ENCODE results near the gene SPOCD1. TPM values are rescaled to one million over a fixed set of nuclear protein-coding genes. Genes with fewer than 3 reads are reported as not detected.

The SPOCD1 gene
- total RNA-seq, 1 donor from 2014 or later = 28.0 TPM

DNA sequence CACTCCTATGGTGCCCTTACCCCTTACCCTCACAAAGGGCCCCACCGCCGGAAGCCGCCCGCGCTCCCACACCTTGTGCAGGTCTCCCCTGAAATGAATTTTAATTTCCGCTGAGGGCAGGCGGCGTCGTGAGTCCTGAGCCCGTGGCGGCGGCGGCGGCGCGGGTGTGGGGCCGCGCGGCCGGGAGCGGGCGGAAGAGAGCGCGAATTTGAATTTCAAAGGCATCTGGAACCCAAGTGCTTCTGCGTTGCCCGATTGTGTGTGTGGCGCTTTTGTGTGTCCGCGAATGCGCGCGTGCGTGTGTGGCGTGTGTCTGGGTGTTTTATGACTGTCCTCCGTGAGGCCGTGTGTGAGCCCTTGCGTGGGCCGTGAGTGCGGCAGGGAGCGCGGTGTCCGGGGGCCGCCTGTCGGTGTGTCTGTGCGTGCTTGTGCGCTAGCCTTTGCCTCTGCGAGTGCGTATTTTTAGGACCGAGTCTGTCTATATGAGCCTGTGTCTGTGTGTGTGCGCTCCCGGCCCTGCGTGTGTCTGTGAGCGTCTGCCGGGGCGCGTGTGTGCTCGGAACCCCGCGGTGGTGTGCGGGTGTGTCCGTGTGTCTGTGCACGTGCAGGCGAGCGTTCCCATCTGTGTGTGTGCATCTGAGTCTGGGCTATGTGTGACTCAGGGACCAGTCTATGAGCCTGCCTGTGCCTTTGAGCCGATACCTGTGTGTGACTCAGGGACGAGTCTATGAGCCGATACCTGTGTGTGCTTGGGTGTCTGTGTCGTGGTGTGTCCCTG, 43.7 kb downstream of the SPOCD1 start:
- H4K20me1 ChIP-seq (ENCODE audit: insufficient read depth, low read length) = no peaks in the 10 kb centered on the region
- H3K9me3 ChIP-seq (ENCODE audit: insufficient read depth, low read depth, low read length) = no peaks in the 10 kb centered on the region
- no peaks in the 10 kb centered on the region for H3K79me2 ChIP-seq (ENCODE audit: insufficient read depth, low read length)
- Mint-ChIP-seq H3K27me3 (ENCODE audit: low read depth, unreplicated experiment) (peaks cover 87% of the 10 kb centered on the region), H3K27ac (ENCODE audit: unreplicated experiment) (no peak overlapping the region), H3K36me3 (ENCODE audit: low read depth, unreplicated experiment) (peaks cover 5% of the 10 kb centered on the region), H3K4me1 (ENCODE audit: low read depth, unreplicated experiment) (peaks cover 7% of the 10 kb centered on the region), H3K9me3 (ENCODE audit: unreplicated experiment) (peaks cover 5% of the 10 kb centered on the region), H3K4me3 (ENCODE audit: unreplicated experiment) (peak overlapping the region; percentile 73)
- peak overlapping the region; percentile 33 for H3K9ac ChIP-seq (ENCODE audit: low read length)
- H3K36me3 ChIP-seq (ENCODE audit: insufficient read depth, low read length) = no peaks in the 10 kb centered on the region
- H3K27me3 ChIP-seq (ENCODE audit: insufficient read depth, low read length) = peaks cover 37% of the 10 kb centered on the region
- FAIRE-seq (no peak), DNase-seq (ENCODE audit: low read depth) (no peak)
- H3K4me3 ChIP-seq (ENCODE audit: insufficient read depth, low read depth, low read length) = peak overlapping the region; percentile 35
- H3K4me1 ChIP-seq (ENCODE audit: insufficient read depth, low read length) = peaks cover 11% of the 10 kb centered on the region
- TF ChIP-seq, protein P1, sequence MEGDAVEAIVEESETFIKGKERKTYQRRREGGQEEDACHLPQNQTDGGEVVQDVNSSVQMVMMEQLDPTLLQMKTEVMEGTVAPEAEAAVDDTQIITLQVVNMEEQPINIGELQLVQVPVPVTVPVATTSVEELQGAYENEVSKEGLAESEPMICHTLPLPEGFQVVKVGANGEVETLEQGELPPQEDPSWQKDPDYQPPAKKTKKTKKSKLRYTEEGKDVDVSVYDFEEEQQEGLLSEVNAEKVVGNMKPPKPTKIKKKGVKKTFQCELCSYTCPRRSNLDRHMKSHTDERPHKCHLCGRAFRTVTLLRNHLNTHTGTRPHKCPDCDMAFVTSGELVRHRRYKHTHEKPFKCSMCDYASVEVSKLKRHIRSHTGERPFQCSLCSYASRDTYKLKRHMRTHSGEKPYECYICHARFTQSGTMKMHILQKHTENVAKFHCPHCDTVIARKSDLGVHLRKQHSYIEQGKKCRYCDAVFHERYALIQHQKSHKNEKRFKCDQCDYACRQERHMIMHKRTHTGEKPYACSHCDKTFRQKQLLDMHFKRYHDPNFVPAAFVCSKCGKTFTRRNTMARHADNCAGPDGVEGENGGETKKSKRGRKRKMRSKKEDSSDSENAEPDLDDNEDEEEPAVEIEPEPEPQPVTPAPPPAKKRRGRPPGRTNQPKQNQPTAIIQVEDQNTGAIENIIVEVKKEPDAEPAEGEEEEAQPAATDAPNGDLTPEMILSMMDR (IDR thresholded peaks at IDR 0.05; ENCODE audit: insufficient read depth, low read depth, low read length) = no peak
- TF ChIP-seq EZH2 (IDR thresholded peaks at IDR 0.05; ENCODE audit: insufficient read depth, low read length) = peak; percentile 99
- peak overlapping the region; percentile 80 for H3K4me2 ChIP-seq (ENCODE audit: low read length)
- H2AFZ ChIP-seq (ENCODE audit: low read depth, low read length) = peak overlapping the region; percentile 68
- no peak overlapping the region for H3K27ac ChIP-seq (ENCODE audit: low read depth, low read length)

DNA sequence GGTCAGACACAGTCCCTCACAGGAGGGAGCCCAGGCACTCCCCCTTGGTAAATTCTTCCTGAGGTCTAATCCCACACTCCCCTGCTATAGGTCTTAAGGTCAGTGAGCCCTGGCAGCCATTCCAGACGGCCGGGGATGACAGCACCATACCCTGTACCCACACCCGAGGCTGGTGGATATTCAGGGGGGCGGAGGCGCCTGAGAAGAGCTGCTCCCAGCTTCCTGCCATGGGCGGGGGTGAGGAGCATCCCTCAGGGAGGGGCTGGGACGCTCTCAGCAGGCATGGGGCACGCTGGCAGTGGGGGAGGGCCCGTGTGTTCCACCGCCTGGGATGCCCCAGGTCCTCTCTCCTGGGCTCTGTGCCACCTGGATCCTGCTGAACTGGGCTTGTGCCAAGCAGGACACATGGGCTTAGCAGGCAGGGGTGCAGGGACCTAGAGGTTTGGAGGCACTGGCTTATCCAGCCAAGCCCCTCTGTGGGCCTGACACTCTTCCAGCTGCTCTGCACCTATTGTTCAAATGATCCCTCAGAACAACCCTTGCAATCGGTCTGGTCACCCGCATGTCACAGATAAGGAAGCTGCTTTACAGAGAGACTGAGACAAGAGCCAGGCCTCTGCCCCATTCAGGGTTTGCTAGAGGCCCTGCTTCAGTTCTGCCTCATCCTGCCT, 46.0 kb downstream of the SPOCD1 start:
- Mint-ChIP-seq H3K27me3 (ENCODE audit: low read depth, unreplicated experiment) (peaks cover 79% of the 10 kb centered on the region), H3K36me3 (ENCODE audit: low read depth, unreplicated experiment) (peaks cover 5% of the 10 kb centered on the region), H3K27ac (ENCODE audit: unreplicated experiment) (no peak overlapping the region), H3K4me1 (ENCODE audit: low read depth, unreplicated experiment) (peaks cover 7% of the 10 kb centered on the region), H3K4me3 (ENCODE audit: unreplicated experiment) (no peak overlapping the region), H3K9me3 (ENCODE audit: unreplicated experiment) (peaks cover 5% of the 10 kb centered on the region)
- Histone ChIP-seq H3K4me2 (ENCODE audit: low read length) (no peak overlapping the region), H3K9ac (ENCODE audit: low read length) (no peak overlapping the region), H3K9me3 (ENCODE audit: insufficient read depth, low read depth, low read length) (no peaks in the 10 kb centered on the region), H3K79me2 (ENCODE audit: insufficient read depth, low read length) (no peaks in the 10 kb centered on the region), H3K4me1 (ENCODE audit: insufficient read depth, low read length) (peaks cover 11% of the 10 kb centered on the region), H3K36me3 (ENCODE audit: insufficient read depth, low read length) (no peaks in the 10 kb centered on the region), H3K4me3 (ENCODE audit: insufficient read depth, low read depth, low read length) (no peak overlapping the region), H3K27ac (ENCODE audit: low read depth, low read length) (no peak overlapping the region), H4K20me1 (ENCODE audit: insufficient read depth, low read length) (peaks cover 3% of the 10 kb centered on the region), H2AFZ (ENCODE audit: low read depth, low read length) (no peak overlapping the region), H3K27me3 (ENCODE audit: insufficient read depth, low read length) (peaks cover 35% of the 10 kb centered on the region)
- TF ChIP-seq, protein P1 (IDR thresholded peaks at IDR 0.05; ENCODE audit: insufficient read depth, low read depth, low read length) = no peak
- TF ChIP-seq EZH2 (IDR thresholded peaks at IDR 0.05; ENCODE audit: insufficient read depth, low read length) = no peak
- FAIRE-seq (no peak), DNase-seq (ENCODE audit: low read depth) (no peak)
